HG02981 (cell line): ENCODE data around the gene SPSB1.

Experiments
- ATAC-seq: cut with Tn5 transposase; IDR thresholded peaks from one replicate; pipeline ENCODE4 v1.9.1; 2021; ENCODE audit warnings: mild to moderate bottlenecking, moderate library complexity; ENCODE audit not compliant: unreplicated experiment

The SPSB1 gene

DNA sequence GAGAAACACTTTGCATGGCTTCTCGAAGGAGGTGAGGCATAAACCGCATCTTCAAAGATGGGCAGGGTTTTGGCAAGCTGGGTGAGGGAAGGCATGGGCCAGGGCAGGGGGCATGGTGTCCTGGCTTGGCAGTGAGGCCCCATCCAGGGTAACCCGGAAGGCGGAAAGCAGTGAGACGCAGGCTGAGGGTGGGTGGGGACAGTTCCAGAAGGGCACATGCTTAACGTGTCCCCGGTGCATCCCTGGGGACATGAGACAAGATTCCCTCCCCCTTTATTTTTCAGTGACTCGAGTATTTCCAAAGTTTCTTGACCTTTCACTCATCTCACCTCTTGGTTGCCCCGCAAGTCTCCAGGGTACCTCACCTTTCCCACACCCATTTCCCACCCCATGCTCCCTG, 123.8 kb downstream of the SPSB1 start:
- no peak for ATAC-seq

DNA sequence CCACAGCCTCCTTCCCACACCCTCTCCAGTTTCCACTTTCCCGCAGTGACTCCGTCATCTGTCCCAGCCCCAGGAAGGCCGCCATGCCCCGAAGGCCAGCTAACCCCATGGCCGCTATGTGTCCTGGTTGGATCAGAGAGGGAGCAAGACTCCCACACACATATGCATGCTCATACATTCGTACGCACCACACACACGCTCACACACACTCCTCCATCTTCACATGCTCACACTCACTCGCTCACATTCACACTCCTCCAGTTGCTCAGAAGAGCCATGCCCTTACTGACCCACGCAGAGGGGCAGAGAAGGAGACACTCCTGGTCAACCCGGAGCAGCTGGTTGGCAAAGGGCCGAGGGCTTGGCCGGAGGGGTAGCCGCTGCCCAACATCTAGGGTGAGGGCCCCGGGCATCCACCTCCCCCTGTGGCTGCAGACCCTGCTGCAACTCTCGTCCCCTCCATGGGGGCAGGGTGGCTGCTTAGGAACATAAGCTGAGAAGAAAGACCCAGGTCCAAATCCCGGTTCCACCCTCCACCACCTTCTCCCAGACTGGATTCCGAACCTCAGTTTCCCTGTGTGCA, 124.3 kb downstream of the SPSB1 start:
- ATAC-seq: no peak

DNA sequence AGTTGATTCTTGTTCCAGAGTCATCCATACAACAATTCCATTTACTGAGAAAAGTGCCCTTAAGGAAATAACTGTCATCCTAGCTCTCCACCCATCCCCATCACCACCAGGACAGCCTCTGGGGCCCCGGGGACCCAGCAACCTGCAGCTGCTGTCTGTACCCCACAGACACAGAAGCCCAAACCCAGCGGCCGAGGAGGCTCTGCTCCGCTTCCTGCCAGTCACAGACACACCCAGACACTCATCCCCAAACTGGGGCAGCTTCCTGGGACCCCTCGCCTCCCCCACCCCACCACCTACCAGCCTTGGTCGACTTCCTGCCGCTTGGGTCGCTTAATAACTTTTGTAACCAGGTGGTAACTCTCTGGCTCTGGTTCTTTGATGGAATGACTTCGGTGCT, 125.0 kb downstream of the SPSB1 start:
- ATAC-seq: no peak

DNA sequence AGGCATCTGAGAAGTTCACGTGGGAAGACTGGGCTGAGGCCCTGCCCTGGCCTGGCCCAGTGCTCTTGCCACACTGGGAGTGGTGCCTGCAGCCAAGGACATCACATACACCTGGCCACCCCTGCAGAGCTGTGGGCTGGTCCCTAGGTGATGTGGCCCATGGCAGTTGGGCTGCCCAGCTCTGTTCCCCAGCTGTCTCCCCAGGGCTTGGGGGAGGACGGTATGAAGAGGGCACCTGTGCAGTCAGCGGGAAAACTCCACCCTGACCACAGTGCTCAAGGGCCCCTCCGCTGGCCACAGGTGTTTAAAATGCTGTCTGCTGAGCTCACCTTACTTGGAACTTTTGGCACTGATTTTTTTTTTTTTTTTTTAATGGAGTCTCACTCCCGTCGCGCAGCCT, 126.2 kb downstream of the SPSB1 start:
- ATAC-seq: no peak
